ENCODE measurements around the gene LRRC4C. TPM values are rescaled to one million over a fixed set of nuclear protein-coding genes. Genes with fewer than 3 reads are reported as not detected.

Gene LRRC4C
- total RNA-seq, 1 donor from 2014 or later = 14.0 TPM

DNA sequence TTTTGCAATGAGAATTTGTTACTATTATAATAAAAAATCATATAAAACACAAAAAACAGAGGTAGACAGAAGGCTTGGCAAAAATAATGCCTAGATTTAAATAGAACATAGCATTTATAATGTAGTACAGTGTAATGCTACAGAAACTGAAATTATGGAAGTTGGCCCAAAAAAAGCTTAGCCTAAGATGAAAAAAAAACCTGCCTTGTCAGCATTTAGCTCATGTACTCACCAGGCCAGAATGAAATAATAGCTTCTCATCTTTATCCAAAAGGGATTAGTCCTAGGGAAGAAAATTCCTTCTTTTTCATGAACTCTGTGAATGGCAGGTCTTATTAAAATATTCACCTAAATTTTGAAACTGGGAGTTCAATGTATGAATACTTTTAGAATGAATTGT, 951.1 kb downstream of the LRRC4C start:
- no peak overlapping the region for H3K27ac Mint-ChIP-seq
- no peak overlapping the region for H3K4me3 Mint-ChIP-seq
- H3K9me3 Mint-ChIP-seq = no peaks in the 10 kb centered on the region
- H3K27me3 Mint-ChIP-seq = no peaks in the 10 kb centered on the region
- no peaks in the 10 kb centered on the region for H3K36me3 Mint-ChIP-seq
- no peaks in the 10 kb centered on the region for H3K4me1 Mint-ChIP-seq (ENCODE audit: unreplicated experiment)
- DNase-seq (ENCODE audit: extremely low spot score, unreplicated experiment) = no peak
- TF ChIP-seq, protein P1, sequence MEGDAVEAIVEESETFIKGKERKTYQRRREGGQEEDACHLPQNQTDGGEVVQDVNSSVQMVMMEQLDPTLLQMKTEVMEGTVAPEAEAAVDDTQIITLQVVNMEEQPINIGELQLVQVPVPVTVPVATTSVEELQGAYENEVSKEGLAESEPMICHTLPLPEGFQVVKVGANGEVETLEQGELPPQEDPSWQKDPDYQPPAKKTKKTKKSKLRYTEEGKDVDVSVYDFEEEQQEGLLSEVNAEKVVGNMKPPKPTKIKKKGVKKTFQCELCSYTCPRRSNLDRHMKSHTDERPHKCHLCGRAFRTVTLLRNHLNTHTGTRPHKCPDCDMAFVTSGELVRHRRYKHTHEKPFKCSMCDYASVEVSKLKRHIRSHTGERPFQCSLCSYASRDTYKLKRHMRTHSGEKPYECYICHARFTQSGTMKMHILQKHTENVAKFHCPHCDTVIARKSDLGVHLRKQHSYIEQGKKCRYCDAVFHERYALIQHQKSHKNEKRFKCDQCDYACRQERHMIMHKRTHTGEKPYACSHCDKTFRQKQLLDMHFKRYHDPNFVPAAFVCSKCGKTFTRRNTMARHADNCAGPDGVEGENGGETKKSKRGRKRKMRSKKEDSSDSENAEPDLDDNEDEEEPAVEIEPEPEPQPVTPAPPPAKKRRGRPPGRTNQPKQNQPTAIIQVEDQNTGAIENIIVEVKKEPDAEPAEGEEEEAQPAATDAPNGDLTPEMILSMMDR (conservative IDR thresholded peaks at IDR 0.05) = no peak

DNA sequence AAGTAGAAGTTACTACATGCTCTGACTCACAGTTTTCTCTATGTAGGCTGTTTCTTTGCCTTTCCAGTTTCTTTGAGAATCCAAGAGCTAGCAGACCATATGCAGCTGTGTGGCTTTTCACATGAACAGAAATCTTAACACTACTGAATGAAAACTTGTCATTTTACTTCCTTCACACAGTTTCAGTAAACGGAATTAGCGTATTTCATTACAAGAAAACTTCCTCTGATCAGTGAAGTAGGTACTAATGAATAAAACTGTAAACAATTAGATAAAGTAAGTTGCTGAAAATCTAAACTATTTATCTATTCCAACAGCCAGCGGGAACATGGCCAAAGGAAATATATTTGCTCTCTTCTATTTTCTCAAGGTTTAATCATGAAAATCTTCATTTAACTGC, 953.2 kb downstream of the LRRC4C start:
- DNase-seq (ENCODE audit: extremely low spot score, unreplicated experiment) = no peak
- TF ChIP-seq, protein P1 (conservative IDR thresholded peaks at IDR 0.05) = no peak
- no peak overlapping the region for H3K27ac Mint-ChIP-seq
- H3K9me3 Mint-ChIP-seq = no peaks in the 10 kb centered on the region
- no peak overlapping the region for H3K4me3 Mint-ChIP-seq
- no peaks in the 10 kb centered on the region for H3K27me3 Mint-ChIP-seq
- no peaks in the 10 kb centered on the region for H3K4me1 Mint-ChIP-seq (ENCODE audit: unreplicated experiment)
- H3K36me3 Mint-ChIP-seq = no peaks in the 10 kb centered on the region

DNA sequence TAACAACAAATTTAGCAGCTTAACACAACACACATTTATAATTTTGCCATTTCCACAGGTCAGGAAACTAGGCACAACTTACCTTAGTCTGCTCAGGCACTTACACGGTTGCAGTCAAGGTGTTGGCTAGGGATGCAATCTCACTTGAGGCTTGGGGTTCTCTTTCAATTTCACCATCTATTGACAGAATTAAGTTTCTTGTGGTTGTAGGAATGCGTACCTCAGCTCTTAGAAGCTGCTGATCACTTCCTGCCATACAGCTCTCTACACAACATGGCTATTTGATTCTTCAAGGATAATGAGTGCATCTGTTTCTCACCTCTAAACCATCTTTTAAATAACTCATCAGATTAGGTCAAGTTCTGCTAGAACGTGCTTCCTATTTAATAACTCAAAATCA, 968.1 kb downstream of the LRRC4C start:
- no peak overlapping the region for H3K27ac Mint-ChIP-seq
- no peak for DNase-seq (ENCODE audit: extremely low spot score, unreplicated experiment)
- H3K36me3 Mint-ChIP-seq = no peaks in the 10 kb centered on the region
- H3K4me1 Mint-ChIP-seq (ENCODE audit: unreplicated experiment) = no peaks in the 10 kb centered on the region
- H3K4me3 Mint-ChIP-seq = no peak overlapping the region
- H3K27me3 Mint-ChIP-seq = no peaks in the 10 kb centered on the region
- TF ChIP-seq, protein P1 (conservative IDR thresholded peaks at IDR 0.05) = no peak
- H3K9me3 Mint-ChIP-seq = no peaks in the 10 kb centered on the region

DNA sequence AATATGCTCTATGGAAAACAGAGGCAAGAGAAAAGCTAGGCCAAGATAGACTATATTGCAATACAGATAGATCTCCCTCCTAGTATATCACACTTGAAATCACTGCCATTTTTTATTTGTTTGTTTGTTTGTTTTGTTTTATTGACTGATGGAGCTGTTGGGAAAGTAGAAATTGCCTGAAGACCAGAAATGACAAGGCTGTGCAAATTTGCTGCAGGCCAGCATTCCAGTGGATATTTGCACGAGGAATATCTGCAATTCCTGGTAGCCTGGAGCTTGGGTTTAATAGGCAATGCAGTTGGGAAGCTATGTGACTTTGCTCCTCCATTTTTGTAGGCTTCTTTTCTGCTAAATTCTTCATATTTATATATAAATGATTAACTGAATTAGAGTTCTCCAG, 991.7 kb downstream of the LRRC4C start:
- Mint-ChIP-seq H3K4me1 (ENCODE audit: unreplicated experiment) (no peaks in the 10 kb centered on the region), H3K36me3 (no peaks in the 10 kb centered on the region), H3K4me3 (no peak overlapping the region), H3K9me3 (no peaks in the 10 kb centered on the region), H3K27me3 (no peaks in the 10 kb centered on the region), H3K27ac (no peak overlapping the region)
- TF ChIP-seq, protein P1 (conservative IDR thresholded peaks at IDR 0.05) = no peak
- DNase-seq (ENCODE audit: extremely low spot score, unreplicated experiment) = no peak

DNA sequence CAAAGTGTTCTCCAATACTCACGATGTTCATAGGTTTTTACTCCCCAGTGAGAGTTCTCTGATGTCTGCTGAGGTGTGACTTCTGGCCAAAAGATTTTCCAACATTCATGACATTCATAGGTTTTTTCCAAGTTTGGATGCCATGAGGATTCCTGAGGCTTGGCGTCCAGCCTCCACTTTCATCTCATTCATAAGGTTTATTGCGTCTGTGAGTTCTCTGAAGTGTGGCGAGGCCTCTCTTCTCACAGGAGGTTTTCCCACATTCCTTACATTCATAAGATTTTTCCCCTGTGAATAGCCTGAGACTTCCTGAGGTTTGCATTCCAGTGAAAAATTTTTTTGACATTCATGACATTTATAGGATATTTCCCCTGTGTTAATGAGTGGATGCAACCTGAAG, 1014.1 kb downstream of the LRRC4C start:
- no peak overlapping the region for H3K27ac Mint-ChIP-seq
- no peaks in the 10 kb centered on the region for H3K27me3 Mint-ChIP-seq
- no peaks in the 10 kb centered on the region for H3K4me1 Mint-ChIP-seq (ENCODE audit: unreplicated experiment)
- DNase-seq (ENCODE audit: extremely low spot score, unreplicated experiment) = no peak
- no peak overlapping the region for H3K4me3 Mint-ChIP-seq
- H3K36me3 Mint-ChIP-seq = no peaks in the 10 kb centered on the region
- peaks cover 12% of the 10 kb centered on the region for H3K9me3 Mint-ChIP-seq
- TF ChIP-seq, protein P1 (conservative IDR thresholded peaks at IDR 0.05) = no peak

DNA sequence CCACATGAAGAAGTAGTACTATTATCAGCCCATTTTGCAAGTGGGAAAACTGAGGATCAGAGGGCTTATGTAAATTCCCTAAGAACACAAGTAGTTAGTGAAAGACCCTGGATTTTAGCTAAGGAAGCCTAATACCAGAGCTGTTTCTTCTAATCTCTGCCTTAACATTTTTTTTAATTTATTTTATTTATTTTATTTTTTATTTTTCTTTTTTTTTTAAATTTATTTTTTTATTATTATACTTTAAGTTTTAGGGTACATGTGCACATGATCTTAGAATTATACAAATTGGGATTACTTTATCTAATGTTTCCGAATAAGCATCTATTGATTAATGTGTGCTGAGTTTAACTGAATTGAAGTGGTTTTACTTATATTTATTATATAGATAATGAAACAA, 1015.3 kb downstream of the LRRC4C start:
- DNase-seq (ENCODE audit: extremely low spot score, unreplicated experiment) = no peak
- no peak overlapping the region for H3K27ac Mint-ChIP-seq
- no peak overlapping the region for H3K4me3 Mint-ChIP-seq
- TF ChIP-seq, protein P1 (conservative IDR thresholded peaks at IDR 0.05) = no peak
- H3K4me1 Mint-ChIP-seq (ENCODE audit: unreplicated experiment) = no peaks in the 10 kb centered on the region
- H3K36me3 Mint-ChIP-seq = no peaks in the 10 kb centered on the region
- H3K27me3 Mint-ChIP-seq = no peaks in the 10 kb centered on the region
- H3K9me3 Mint-ChIP-seq = peaks cover 12% of the 10 kb centered on the region
